GM12892 (cell line): ENCODE measurements around the gene ALK.

Source experiments
- POLR2A ChIP-seq: IDR thresholded peaks from 2 replicates; pipeline ENCODE4 v1.6.1; 2011; ENCODE audit warnings: low read depth, low read length, control low read depth
- POLR2AphosphoS5 ChIP-seq: IDR thresholded peaks from 2 replicates; pipeline ENCODE4 v1.6.1; 2011; ENCODE audit warnings: low read depth, low read length, control low read depth
- TAF1 ChIP-seq: IDR thresholded peaks from 2 replicates; pipeline ENCODE4 v1.6.1; 2011; ENCODE audit warnings: low read depth, mild to moderate bottlenecking, control low read depth, low read length, borderline replicate concordance

- TF ChIP-seq POLR2A (no peak), TAF1 (no peak), POLR2AphosphoS5 (no peak)
Observed at GRCh38 chr2:29275186-29275585, 646.2 kb downstream of the ALK start.
